HG03432 (cell line): ENCODE measurements around the gene ZBTB18.
"Not testable (repeated sequence)": the region's sequence is repeated elsewhere in the genome, so short reads cannot be mapped to it uniquely, and the experiment has no call there.

Experiments
- ATAC-seq: cut with Tn5 transposase; IDR thresholded peaks from one replicate; pipeline ENCODE4 v1.9.1; 2021; ENCODE audit warnings: mild to moderate bottlenecking, moderate library complexity; ENCODE audit not compliant: unreplicated experiment

ZBTB18 gene

DNA sequence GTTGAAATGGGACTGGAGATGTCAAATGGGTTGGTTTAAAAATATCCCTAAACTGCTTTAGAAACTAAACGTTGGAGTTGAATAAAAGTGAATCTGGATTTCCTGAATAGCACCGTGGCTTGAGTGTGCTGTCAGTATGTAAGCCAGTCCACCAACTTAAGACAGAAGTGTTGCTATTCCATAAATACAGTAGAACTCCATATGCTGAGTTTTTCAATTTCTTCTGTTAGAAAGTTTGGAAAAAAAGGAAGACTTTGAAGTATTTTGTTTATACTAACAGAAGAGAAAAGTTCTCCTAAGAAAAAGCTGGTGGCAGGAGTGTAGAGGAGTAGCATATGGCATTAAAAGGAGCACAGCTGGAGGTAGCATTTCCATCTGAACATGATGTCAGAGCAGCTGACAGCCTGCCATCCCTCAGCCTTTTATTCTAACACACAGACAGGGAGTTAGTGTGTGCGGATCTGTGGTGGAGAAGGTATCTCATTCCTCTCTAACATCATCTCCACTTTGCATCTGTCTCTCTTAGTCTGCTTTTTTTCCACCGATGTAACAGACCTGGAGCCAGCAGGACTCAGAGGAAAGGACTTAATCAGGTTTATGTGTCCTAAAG lies at the start of gene ZBTB18:
Gene ZBTB18 (plus strand): TSS at position 449 of the 610 bp plus-strand sequence. CDS start 149 bp downstream, at position 598.
- ATAC-seq, result no peak

GRCh38 chr1:244002721-244003120 lies 48.4 kb upstream of the ZBTB18 start:
- no peak for ATAC-seq

- ATAC-seq, result no peak
Observed at GRCh38 chr1:244005455-244005854, 45.6 kb upstream of the ZBTB18 start.

DNA sequence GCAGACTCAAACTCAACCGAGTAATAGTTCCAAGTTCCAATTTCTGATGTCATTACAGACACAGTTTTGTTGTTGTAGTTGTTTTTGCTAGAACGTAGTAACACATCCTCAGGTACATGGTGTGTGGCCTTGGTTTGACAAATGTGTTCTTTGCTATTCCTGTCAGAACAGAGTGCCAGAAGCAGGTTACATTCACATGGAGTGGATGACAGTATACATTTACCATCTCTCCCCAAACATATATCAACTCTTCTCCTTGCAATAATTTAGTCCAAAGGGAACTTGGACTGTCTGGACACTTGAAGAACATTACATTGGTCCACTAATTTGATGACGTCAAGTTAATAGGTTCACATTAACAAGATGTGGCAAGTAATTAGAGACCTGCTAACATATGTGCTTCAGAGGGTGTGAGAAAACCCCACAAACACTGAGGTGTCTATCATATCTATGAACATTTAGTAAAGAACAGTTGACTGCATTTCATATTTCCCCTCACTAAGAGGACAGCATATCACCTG lies 44.6 kb upstream of the ZBTB18 start:
- no peak for ATAC-seq

- no peak for ATAC-seq
Observed at GRCh38 chr1:244006961-244007360, 44.1 kb upstream of the ZBTB18 start.

GRCh38 chr1:244010191-244010590 lies 40.9 kb upstream of the ZBTB18 start:
- ATAC-seq, result no peak

DNA sequence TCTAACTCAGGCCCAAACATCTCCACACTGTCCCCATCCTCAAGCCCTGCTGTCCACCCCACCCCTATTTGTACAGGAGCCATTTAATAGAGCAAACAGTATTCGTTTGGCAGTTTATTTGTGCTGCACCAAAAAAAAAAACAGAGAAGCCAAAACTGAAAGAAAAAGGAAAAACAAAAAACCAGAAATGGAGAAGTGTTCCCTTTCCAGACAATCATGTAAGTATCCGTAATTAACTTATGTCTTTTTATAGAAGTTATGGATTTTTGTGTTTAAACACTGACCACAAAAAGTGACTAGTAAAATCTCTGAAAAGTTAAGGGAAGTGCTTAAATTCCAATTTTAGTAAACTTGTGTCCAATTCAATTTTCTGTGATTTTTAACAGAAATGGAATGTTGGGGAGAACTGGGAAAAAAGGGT lies 40.4 kb upstream of the ZBTB18 start:
- ATAC-seq, result no peak

- ATAC-seq, result no peak
Observed at GRCh38 chr1:244011271-244011670, 39.8 kb upstream of the ZBTB18 start.

GRCh38 chr1:244011786-244012185 lies 39.3 kb upstream of the ZBTB18 start:
- ATAC-seq, result no peak

- no peak for ATAC-seq
Observed at GRCh38 chr1:244012202-244012601, 38.9 kb upstream of the ZBTB18 start.

DNA sequence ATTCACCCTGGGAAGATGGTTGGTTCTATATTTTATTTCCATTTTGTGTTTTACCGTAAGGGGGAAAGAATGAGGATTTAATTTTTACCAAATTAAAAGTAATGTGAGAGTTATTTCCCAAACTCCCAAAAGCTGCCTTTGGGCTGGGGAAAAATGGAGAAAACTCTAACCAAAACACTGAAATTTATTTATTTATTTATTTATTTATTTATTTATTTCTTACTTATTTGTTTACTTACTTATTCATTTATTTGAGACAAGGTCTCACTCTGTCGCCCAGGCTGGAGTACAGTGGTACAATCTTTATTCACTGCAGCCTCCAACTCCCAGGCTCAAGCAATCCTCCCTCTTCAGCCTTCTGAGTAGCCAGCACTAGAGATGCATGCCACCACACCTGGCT lies 38.0 kb upstream of the ZBTB18 start:
- no peak for ATAC-seq

- ATAC-seq, result not testable (repeated sequence)
Observed at GRCh38 chr1:244014862-244015261, 36.2 kb upstream of the ZBTB18 start.

GRCh38 chr1:244019982-244020485 lies 31.0 kb upstream of the ZBTB18 start:
- no peak for ATAC-seq

- ATAC-seq, result no peak
Observed at GRCh38 chr1:244021427-244021826, 29.7 kb upstream of the ZBTB18 start.

DNA sequence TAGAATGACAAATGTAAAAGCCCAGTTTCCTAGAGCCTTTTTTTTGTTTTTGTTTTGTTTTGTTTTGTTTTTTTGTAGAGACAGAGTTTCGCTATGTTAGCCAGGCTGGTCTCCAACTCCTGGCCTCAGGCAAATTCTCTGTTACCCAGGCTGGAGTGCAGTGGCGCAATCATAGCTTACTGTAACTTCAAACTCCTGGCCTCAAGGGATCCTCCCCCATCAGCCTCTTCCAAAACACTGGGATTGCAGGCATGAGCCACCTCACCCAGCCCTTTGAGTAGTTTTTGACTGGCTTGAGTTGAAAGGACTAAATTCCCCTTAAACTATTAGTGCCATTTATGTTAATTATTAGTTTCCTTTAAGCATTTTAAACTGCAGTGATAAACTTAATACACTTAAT lies 28.8 kb upstream of the ZBTB18 start:
- no peak for ATAC-seq

DNA sequence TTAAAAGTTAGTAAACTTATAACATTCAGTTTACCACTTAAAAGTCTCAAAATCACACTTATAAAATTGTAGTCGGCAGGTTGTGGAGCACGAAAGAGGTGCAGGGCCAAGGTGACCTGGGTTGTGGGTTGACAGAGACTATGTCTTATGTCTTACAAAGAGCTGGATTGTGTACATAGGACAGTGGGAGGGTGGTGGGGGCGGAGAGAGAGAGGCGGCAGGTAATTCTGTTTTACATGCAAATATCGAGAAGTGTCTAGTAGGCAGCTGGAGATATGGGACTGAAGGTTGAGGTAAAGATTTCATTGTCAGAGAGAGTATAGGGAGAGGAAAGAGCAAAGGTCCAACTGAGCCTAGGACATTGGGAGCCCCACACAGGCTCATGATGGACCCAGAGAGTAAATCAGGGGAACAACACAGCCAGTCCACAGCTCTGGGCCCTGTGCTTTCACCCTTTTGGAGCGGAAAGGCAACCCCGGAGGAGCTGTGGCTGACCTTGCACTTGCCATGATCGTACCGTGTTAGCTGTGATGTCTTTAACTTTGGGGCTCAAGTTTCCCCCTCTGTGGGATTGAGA lies 28.1 kb upstream of the ZBTB18 start:
- no peak for ATAC-seq

DNA sequence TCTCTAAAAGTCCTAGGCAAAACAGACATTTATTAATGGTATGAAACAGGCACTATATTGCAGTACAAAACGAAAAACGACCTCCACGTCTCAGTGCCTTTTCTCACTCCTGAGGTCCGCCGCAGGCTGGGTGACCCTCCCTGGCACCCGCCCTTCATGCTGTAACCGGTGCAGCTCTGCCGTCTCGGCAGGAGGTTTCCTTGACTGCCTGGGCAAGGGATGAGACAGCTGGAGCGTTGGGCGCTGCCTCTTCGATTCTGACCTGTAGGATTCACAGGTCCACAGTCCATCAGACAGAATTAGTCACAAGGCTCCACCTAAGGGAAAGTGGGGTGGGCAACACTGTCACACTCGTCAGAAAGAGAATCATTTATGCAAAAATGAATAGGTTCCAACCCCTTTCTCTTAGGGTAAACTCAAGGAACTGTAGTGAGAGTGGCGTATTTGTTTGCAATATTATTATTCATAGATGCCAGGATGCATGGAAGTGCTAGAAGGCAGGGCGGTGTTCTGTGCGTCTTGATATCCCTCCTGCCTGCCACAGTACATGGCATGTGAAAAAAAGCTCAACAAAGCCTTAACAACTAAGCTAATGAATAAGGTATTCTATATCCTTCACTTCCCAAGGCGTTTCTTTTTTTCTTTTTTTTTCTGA lies 23.5 kb upstream of the ZBTB18 start:
- ATAC-seq, result no peak

DNA sequence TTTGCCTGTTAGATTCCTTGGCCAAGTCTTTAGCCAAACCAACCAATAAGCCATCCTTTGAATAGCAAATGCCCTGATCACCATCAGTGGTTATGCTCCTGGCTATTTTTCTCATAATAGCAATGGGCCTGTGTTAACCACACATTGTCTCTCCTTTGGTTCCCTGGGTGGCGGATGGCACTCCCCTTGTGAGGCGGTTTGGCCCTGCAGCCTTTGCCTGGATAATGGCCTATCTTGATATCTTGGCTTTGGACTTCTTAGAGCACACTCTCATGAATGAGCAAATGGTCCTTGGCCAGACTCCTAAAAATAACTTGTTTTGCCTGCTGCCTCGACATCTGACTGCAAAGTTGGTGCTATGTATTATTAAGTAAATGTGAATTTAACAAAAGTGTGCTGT lies 22.4 kb upstream of the ZBTB18 start:
- ATAC-seq, result no peak

- no peak for ATAC-seq
Observed at GRCh38 chr1:244029124-244029523, 22.0 kb upstream of the ZBTB18 start.

DNA sequence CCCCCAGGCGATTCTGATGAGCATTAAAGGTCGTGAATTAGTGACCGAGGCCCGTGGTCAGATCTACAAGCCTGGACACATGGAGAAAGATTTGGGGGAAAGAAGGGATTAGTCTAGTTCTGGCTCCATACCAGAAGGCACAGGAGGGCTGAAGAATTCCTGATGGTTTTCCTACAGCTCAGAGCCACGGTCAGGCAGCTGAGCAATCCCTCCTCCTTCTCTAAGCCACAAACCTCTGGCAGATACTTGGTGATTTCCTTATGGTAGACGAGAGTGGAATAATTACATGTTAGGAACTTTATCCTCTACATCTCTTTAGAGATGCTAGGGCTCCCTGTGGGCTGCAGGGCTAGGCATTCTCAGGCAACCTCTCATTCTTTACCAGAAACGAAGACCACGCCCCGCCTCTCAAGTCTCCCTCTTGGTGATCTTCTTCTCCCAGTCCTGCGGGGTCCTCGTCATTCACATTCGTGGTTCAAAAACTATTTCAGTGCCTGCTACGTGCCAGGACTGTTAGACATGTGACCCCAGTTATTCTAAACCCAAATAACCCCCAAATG lies 20.5 kb upstream of the ZBTB18 start:
- ATAC-seq, result no peak

- no peak for ATAC-seq
Observed at GRCh38 chr1:244035358-244035757, 15.7 kb upstream of the ZBTB18 start.

GRCh38 chr1:244037252-244037651 lies 13.8 kb upstream of the ZBTB18 start:
- no peak for ATAC-seq
